ENCODE results near the gene PRKN. TPM values are rescaled to one million over a fixed set of nuclear protein-coding genes. Genes with fewer than 3 reads are reported as not detected.

The PRKN gene
- total RNA-seq, 1 donor from 2014 or later, result 1.3 TPM

DNA sequence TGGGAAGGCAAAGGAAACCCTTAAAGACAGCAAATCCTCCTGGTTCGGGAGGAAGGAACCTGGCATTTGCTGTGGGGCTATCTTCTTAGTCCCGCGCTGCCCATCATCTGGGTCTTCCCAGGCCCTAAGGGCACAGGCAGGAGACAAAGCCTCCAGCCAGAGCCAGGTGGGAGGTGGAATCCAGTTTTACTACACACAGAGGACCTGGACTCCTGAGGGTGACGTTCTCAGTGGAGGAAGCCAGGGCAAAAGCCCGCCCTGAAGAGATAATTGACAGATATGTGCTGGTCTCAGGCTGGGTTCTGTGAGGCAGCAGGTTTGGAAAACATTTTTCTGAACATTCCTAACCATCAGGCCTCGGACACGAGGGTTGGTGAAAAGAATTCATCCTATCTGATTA lies 1365.3 kb downstream of the PRKN start:
- no peak overlapping the region for H3K27ac ChIP-seq (ENCODE audit: low read depth, low read length)

GRCh38 chr6:161361529-161361928 lies 1366.0 kb downstream of the PRKN start:
- Histone ChIP-seq H3K4me3 (ENCODE audit: insufficient read depth, low read depth, low read length) (no peak overlapping the region), H3K4me1 (ENCODE audit: insufficient read depth, low read length) (peaks cover 10% of the 10 kb centered on the region), H3K36me3 (ENCODE audit: insufficient read depth, low read length) (no peaks in the 10 kb centered on the region), H3K27ac (ENCODE audit: low read depth, low read length) (no peak overlapping the region), H3K9me3 (ENCODE audit: insufficient read depth, low read depth, low read length) (peaks cover 2% of the 10 kb centered on the region), H3K9ac (ENCODE audit: low read length) (no peak overlapping the region), H2AFZ (ENCODE audit: low read depth, low read length) (no peak overlapping the region), H4K20me1 (ENCODE audit: insufficient read depth, low read length) (no peaks in the 10 kb centered on the region), H3K27me3 (ENCODE audit: insufficient read depth, low read length) (no peaks in the 10 kb centered on the region), H3K79me2 (ENCODE audit: insufficient read depth, low read length) (no peaks in the 10 kb centered on the region), H3K4me2 (ENCODE audit: low read length) (no peak overlapping the region)
- Mint-ChIP-seq H3K36me3 (ENCODE audit: low read depth, unreplicated experiment) (no peaks in the 10 kb centered on the region), H3K27me3 (ENCODE audit: low read depth, unreplicated experiment) (no peaks in the 10 kb centered on the region), H3K4me1 (ENCODE audit: low read depth, unreplicated experiment) (peaks cover 8% of the 10 kb centered on the region), H3K4me3 (ENCODE audit: unreplicated experiment) (no peak overlapping the region), H3K27ac (ENCODE audit: unreplicated experiment) (no peak overlapping the region), H3K9me3 (ENCODE audit: unreplicated experiment) (peaks cover 9% of the 10 kb centered on the region)
- FAIRE-seq (no peak), DNase-seq (ENCODE audit: low read depth) (no peak)
- no peak for TF ChIP-seq EZH2 (IDR thresholded peaks at IDR 0.05; ENCODE audit: insufficient read depth, low read length)
- TF ChIP-seq, protein P1, sequence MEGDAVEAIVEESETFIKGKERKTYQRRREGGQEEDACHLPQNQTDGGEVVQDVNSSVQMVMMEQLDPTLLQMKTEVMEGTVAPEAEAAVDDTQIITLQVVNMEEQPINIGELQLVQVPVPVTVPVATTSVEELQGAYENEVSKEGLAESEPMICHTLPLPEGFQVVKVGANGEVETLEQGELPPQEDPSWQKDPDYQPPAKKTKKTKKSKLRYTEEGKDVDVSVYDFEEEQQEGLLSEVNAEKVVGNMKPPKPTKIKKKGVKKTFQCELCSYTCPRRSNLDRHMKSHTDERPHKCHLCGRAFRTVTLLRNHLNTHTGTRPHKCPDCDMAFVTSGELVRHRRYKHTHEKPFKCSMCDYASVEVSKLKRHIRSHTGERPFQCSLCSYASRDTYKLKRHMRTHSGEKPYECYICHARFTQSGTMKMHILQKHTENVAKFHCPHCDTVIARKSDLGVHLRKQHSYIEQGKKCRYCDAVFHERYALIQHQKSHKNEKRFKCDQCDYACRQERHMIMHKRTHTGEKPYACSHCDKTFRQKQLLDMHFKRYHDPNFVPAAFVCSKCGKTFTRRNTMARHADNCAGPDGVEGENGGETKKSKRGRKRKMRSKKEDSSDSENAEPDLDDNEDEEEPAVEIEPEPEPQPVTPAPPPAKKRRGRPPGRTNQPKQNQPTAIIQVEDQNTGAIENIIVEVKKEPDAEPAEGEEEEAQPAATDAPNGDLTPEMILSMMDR (IDR thresholded peaks at IDR 0.05; ENCODE audit: insufficient read depth, low read depth, low read length), result no peak

More for the DNA sequence above, 1365.3 kb downstream of the PRKN start:
- no peak for FAIRE-seq
- H3K9ac ChIP-seq (ENCODE audit: low read length), result no peak overlapping the region
- H3K4me2 ChIP-seq (ENCODE audit: low read length), result no peak overlapping the region
- H2AFZ ChIP-seq (ENCODE audit: low read depth, low read length), result no peak overlapping the region
- peaks cover 10% of the 10 kb centered on the region for H3K4me1 ChIP-seq (ENCODE audit: insufficient read depth, low read length)
- H3K27me3 ChIP-seq (ENCODE audit: insufficient read depth, low read length), result no peaks in the 10 kb centered on the region
- H3K36me3 Mint-ChIP-seq (ENCODE audit: low read depth, unreplicated experiment), result no peaks in the 10 kb centered on the region
- peaks cover 2% of the 10 kb centered on the region for H3K9me3 ChIP-seq (ENCODE audit: insufficient read depth, low read depth, low read length)
- H3K9me3 Mint-ChIP-seq (ENCODE audit: unreplicated experiment), result peaks cover 9% of the 10 kb centered on the region
- H3K36me3 ChIP-seq (ENCODE audit: insufficient read depth, low read length), result no peaks in the 10 kb centered on the region
- H3K4me3 Mint-ChIP-seq (ENCODE audit: unreplicated experiment), result no peak overlapping the region
- H3K4me1 Mint-ChIP-seq (ENCODE audit: low read depth, unreplicated experiment), result peaks cover 8% of the 10 kb centered on the region
- no peaks in the 10 kb centered on the region for H3K27me3 Mint-ChIP-seq (ENCODE audit: low read depth, unreplicated experiment)
- no peak for DNase-seq (ENCODE audit: low read depth)
- H3K79me2 ChIP-seq (ENCODE audit: insufficient read depth, low read length), result no peaks in the 10 kb centered on the region
- TF ChIP-seq, protein P1 (IDR thresholded peaks at IDR 0.05; ENCODE audit: insufficient read depth, low read depth, low read length), result no peak
- no peak for TF ChIP-seq EZH2 (IDR thresholded peaks at IDR 0.05; ENCODE audit: insufficient read depth, low read length)
- no peak overlapping the region for H3K27ac Mint-ChIP-seq (ENCODE audit: unreplicated experiment)
- no peak overlapping the region for H3K4me3 ChIP-seq (ENCODE audit: insufficient read depth, low read depth, low read length)
- H4K20me1 ChIP-seq (ENCODE audit: insufficient read depth, low read length), result no peaks in the 10 kb centered on the region

DNA sequence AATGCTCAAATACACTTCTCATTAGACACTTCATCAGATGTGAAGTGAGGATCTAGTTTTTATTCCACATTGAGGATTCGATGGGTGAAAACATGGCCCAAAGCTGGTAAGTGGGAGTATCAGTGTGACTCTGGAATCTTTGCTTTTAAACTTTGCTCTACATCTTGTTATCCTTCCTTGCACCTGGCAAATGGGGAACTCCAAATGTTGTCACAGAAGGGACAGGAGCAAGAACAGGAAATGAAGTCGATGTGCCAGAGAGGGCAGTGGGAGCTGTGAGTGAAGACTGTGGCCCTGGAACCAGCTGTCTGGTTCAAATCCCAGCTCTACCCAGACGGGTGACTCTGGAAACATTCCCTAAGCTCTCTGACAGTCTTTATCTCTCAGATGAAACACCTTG lies 1367.0 kb downstream of the PRKN start:
- FAIRE-seq (no peak), DNase-seq (ENCODE audit: low read depth) (no peak)
- no peak overlapping the region for H3K27ac Mint-ChIP-seq (ENCODE audit: unreplicated experiment)
- peaks cover 8% of the 10 kb centered on the region for H3K4me1 Mint-ChIP-seq (ENCODE audit: low read depth, unreplicated experiment)
- Histone ChIP-seq H3K9me3 (ENCODE audit: insufficient read depth, low read depth, low read length) (peaks cover 2% of the 10 kb centered on the region), H3K9ac (ENCODE audit: low read length) (no peak overlapping the region), H3K27me3 (ENCODE audit: insufficient read depth, low read length) (no peaks in the 10 kb centered on the region), H3K79me2 (ENCODE audit: insufficient read depth, low read length) (no peaks in the 10 kb centered on the region), H3K4me3 (ENCODE audit: insufficient read depth, low read depth, low read length) (no peak overlapping the region), H3K4me1 (ENCODE audit: insufficient read depth, low read length) (peaks cover 10% of the 10 kb centered on the region), H4K20me1 (ENCODE audit: insufficient read depth, low read length) (no peaks in the 10 kb centered on the region), H3K36me3 (ENCODE audit: insufficient read depth, low read length) (no peaks in the 10 kb centered on the region), H3K27ac (ENCODE audit: low read depth, low read length) (no peak overlapping the region), H3K4me2 (ENCODE audit: low read length) (no peak overlapping the region), H2AFZ (ENCODE audit: low read depth, low read length) (no peak overlapping the region)
- no peak overlapping the region for H3K4me3 Mint-ChIP-seq (ENCODE audit: unreplicated experiment)
- H3K27me3 Mint-ChIP-seq (ENCODE audit: low read depth, unreplicated experiment), result no peaks in the 10 kb centered on the region
- TF ChIP-seq, protein P1 (IDR thresholded peaks at IDR 0.05; ENCODE audit: insufficient read depth, low read depth, low read length), result no peak
- H3K36me3 Mint-ChIP-seq (ENCODE audit: low read depth, unreplicated experiment), result no peaks in the 10 kb centered on the region
- H3K9me3 Mint-ChIP-seq (ENCODE audit: unreplicated experiment), result peaks cover 11% of the 10 kb centered on the region
